ENCODE measurements around the gene CDC42EP1.
"Not testable (repeated sequence)": the region's sequence is repeated elsewhere in the genome, so short reads cannot be mapped to it uniquely, and the experiment has no call there.

Gene CDC42EP1

GRCh38 chr22:37525746-37526350, 34.4 kb upstream of the CDC42EP1 start:
- H3K27me3 ChIP-seq (replicated peaks; ENCODE audit: insufficient read depth, low read length) = peaks cover 59% of the 10 kb centered on the region
- no peaks in the 10 kb centered on the region for H3K4me1 ChIP-seq (ENCODE audit: low read length)
- no peaks in the 10 kb centered on the region for H3F3A ChIP-seq (ENCODE audit: insufficient read depth, low read length)
- no peak overlapping the region for H3K4me3 ChIP-seq (ENCODE audit: low read length)
- H2AFZ ChIP-seq (ENCODE audit: low read length) = no peak overlapping the region
- H3K9me3 ChIP-seq (replicated peaks; ENCODE audit: insufficient read depth, low read length) = no peaks in the 10 kb centered on the region
- DNase-seq = no peak
- TF ChIP-seq EZH2phosphoT487 (IDR thresholded peaks at IDR 0.05; ENCODE audit: low read length) = no peak
- TF ChIP-seq EZH2 (optimal IDR thresholded peaks at IDR 0.05; ENCODE audit: low read depth, low read length) = no peak
- no peak for TF ChIP-seq CTCF (IDR thresholded peaks at IDR 0.05; ENCODE audit: low read length)
- H3K79me2 ChIP-seq (ENCODE audit: low read length) = no peaks in the 10 kb centered on the region
- no peaks in the 10 kb centered on the region for H3K36me3 ChIP-seq (replicated peaks; ENCODE audit: insufficient read depth, low read length)
- H4K20me1 ChIP-seq (ENCODE audit: insufficient read depth, low read length) = no peaks in the 10 kb centered on the region
- H3K27ac ChIP-seq (ENCODE audit: low read length) = no peak overlapping the region
- no peak overlapping the region for H3K9ac ChIP-seq (ENCODE audit: low read length)
- no peaks in the 10 kb centered on the region for H3K9me2 ChIP-seq (replicated peaks; ENCODE audit: insufficient read depth, low read length)
- no peak overlapping the region for H3K4me2 ChIP-seq (ENCODE audit: low read depth, low read length)

- H3F3A ChIP-seq (ENCODE audit: insufficient read depth, low read length) = no peaks in the 10 kb centered on the region
- no peak overlapping the region for H3K9ac ChIP-seq (ENCODE audit: low read length)
- H3K4me3 ChIP-seq (ENCODE audit: low read length) = no peak overlapping the region
- H3K79me2 ChIP-seq (ENCODE audit: low read length) = no peaks in the 10 kb centered on the region
- DNase-seq = no peak
- no peak overlapping the region for H2AFZ ChIP-seq (ENCODE audit: low read length)
- H3K9me2 ChIP-seq (replicated peaks; ENCODE audit: insufficient read depth, low read length) = no peaks in the 10 kb centered on the region
- no peaks in the 10 kb centered on the region for H3K4me1 ChIP-seq (ENCODE audit: low read length)
- H3K9me3 ChIP-seq (replicated peaks; ENCODE audit: insufficient read depth, low read length) = no peaks in the 10 kb centered on the region
- no peaks in the 10 kb centered on the region for H3K36me3 ChIP-seq (replicated peaks; ENCODE audit: insufficient read depth, low read length)
- H3K4me2 ChIP-seq (ENCODE audit: low read depth, low read length) = no peak overlapping the region
- TF ChIP-seq EZH2phosphoT487 (IDR thresholded peaks at IDR 0.05; ENCODE audit: low read length) (no peak), EZH2 (optimal IDR thresholded peaks at IDR 0.05; ENCODE audit: low read depth, low read length) (no peak), CTCF (IDR thresholded peaks at IDR 0.05; ENCODE audit: low read length) (no peak)
- H4K20me1 ChIP-seq (ENCODE audit: insufficient read depth, low read length) = no peaks in the 10 kb centered on the region
- H3K27ac ChIP-seq (ENCODE audit: low read length) = no peak overlapping the region
- peaks cover 55% of the 10 kb centered on the region for H3K27me3 ChIP-seq (replicated peaks; ENCODE audit: insufficient read depth, low read length)
These were observed 33.9 kb upstream of the CDC42EP1 start for GRCh38 chr22:37526376-37526775.

GRCh38 chr22:37527081-37527752, 33.1 kb upstream of the CDC42EP1 start:
- not testable (repeated sequence) for H3K9me3 ChIP-seq (replicated peaks; ENCODE audit: insufficient read depth, low read length); H3K36me3 ChIP-seq (replicated peaks; ENCODE audit: insufficient read depth, low read length); H3K4me2 ChIP-seq (ENCODE audit: low read depth, low read length); H3K9ac ChIP-seq (ENCODE audit: low read length); H2AFZ ChIP-seq (ENCODE audit: low read length); H3K4me3 ChIP-seq (ENCODE audit: low read length); DNase-seq; H4K20me1 ChIP-seq (ENCODE audit: insufficient read depth, low read length); H3F3A ChIP-seq (ENCODE audit: insufficient read depth, low read length); H3K79me2 ChIP-seq (ENCODE audit: low read length); H3K4me1 ChIP-seq (ENCODE audit: low read length); H3K9me2 ChIP-seq (replicated peaks; ENCODE audit: insufficient read depth, low read length); H3K27ac ChIP-seq (ENCODE audit: low read length)
- peaks cover 48% of the 10 kb centered on the region for H3K27me3 ChIP-seq (replicated peaks; ENCODE audit: insufficient read depth, low read length)

- H3K9me2 ChIP-seq (replicated peaks; ENCODE audit: insufficient read depth, low read length); H3K36me3 ChIP-seq (replicated peaks; ENCODE audit: insufficient read depth, low read length); H3K4me2 ChIP-seq (ENCODE audit: low read depth, low read length); H4K20me1 ChIP-seq (ENCODE audit: insufficient read depth, low read length); H3K4me1 ChIP-seq (ENCODE audit: low read length); H3K9ac ChIP-seq (ENCODE audit: low read length); H3K9me3 ChIP-seq (replicated peaks; ENCODE audit: insufficient read depth, low read length); H2AFZ ChIP-seq (ENCODE audit: low read length); H3K79me2 ChIP-seq (ENCODE audit: low read length); H3F3A ChIP-seq (ENCODE audit: insufficient read depth, low read length); H3K4me3 ChIP-seq (ENCODE audit: low read length); DNase-seq; H3K27ac ChIP-seq (ENCODE audit: low read length): not testable (repeated sequence)
- peaks cover 41% of the 10 kb centered on the region for H3K27me3 ChIP-seq (replicated peaks; ENCODE audit: insufficient read depth, low read length)
These were observed 32.3 kb upstream of the CDC42EP1 start for GRCh38 chr22:37527952-37528351.
